Panc1 (cell line): ENCODE data around the gene AGBL1.
"Not testable (repeated sequence)": the region's sequence is repeated elsewhere in the genome, so short reads cannot be mapped to it uniquely, and the experiment has no call there.

Experiments used
- POLR2AphosphoS5 ChIP-seq: IDR thresholded peaks from 2 replicates; pipeline ENCODE4 v1.6.1; 2012; ENCODE audit warnings: mild to moderate bottlenecking, low read depth, low read length, moderate library complexity
- SIN3A ChIP-seq: IDR thresholded peaks from 2 replicates; pipeline ENCODE4 v1.6.1; 2012; ENCODE audit warnings: low read depth, mild to moderate bottlenecking, low read length, moderate library complexity, borderline replicate concordance; ENCODE audit not compliant: insufficient read depth
- TF ChIP-seq, protein P1 (sequence below): fragments of 450-650 bp; IDR thresholded peaks from 2 replicates; pipeline ENCODE4 v1.5.1; 2017; ENCODE audit warnings: mild to moderate bottlenecking

DNA sequence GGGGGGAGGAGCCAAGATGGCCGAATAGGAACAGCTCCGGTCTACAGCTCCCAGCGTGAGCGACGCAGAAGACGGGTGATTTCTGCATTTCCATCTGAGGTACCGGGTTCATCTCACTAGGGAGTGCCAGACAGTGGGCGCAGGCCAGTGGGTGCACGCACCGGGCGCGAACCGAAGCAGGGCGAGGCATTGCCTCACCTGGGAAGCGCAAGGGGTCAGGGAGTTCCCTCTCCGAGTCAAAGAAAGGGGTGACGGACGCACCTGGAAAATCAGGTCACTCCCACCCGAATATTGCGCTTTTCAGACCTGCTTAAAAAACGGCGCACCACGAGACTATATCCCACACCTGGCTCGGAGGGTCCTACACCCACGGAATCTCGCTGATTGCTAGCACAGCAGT, 448.4 kb downstream of the AGBL1 start:
- TF ChIP-seq, protein P1, sequence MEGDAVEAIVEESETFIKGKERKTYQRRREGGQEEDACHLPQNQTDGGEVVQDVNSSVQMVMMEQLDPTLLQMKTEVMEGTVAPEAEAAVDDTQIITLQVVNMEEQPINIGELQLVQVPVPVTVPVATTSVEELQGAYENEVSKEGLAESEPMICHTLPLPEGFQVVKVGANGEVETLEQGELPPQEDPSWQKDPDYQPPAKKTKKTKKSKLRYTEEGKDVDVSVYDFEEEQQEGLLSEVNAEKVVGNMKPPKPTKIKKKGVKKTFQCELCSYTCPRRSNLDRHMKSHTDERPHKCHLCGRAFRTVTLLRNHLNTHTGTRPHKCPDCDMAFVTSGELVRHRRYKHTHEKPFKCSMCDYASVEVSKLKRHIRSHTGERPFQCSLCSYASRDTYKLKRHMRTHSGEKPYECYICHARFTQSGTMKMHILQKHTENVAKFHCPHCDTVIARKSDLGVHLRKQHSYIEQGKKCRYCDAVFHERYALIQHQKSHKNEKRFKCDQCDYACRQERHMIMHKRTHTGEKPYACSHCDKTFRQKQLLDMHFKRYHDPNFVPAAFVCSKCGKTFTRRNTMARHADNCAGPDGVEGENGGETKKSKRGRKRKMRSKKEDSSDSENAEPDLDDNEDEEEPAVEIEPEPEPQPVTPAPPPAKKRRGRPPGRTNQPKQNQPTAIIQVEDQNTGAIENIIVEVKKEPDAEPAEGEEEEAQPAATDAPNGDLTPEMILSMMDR = not testable (repeated sequence)
- TF ChIP-seq POLR2AphosphoS5, SIN3A: not testable (repeated sequence)
